B cell (primary cell): ENCODE results near the gene GPR148.

Source experiments
- EZH2 ChIP-seq: IDR thresholded peaks from 2 replicates; pipeline ENCODE4 v1.6.1; 2012; ENCODE audit warnings: borderline replicate concordance, low read depth, mild to moderate bottlenecking, moderate library complexity, low read length; ENCODE audit not compliant: insufficient read depth, poor library complexity, severe bottlenecking
- TF ChIP-seq, protein P1 (sequence below): fragments of 200-600 bp; IDR thresholded peaks from one replicate; pipeline ENCODE4 v1.8.0; 2022; ENCODE audit warnings: antibody characterized with exemption, mild to moderate bottlenecking

DNA sequence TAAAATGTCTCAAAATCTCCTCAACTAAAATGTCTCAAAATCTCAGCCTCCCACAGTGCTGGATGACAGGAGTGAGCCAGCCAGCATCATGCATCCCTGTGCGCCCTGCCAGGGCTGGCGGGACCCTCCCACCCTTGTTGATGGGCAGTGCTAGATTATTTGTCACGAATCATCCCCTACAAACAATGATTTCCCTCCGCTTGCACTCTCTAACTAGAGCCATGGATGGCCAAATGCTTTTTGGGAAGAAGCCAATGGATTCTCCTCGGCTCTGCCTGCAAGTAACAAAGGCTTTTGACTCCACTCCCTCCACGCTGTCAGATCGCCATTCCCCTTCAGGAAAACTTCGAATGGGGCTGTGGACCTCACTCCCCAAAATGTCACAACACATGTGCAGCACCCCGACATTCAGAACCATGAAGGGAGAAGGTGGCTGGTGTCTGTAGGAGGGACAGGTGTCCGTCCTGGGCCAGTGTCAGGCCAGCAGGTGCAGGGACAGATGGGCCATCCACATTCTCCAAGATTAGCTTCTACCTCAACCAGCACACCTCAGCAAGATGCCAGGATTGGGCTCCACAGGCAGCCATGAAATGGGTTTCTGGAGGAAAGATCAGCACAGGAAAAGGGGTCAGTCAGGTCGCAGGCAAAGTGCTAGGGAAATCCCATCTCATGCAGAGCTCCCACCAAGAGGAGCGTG lies 38.0 kb downstream of the GPR148 start:
- TF ChIP-seq, protein P1, sequence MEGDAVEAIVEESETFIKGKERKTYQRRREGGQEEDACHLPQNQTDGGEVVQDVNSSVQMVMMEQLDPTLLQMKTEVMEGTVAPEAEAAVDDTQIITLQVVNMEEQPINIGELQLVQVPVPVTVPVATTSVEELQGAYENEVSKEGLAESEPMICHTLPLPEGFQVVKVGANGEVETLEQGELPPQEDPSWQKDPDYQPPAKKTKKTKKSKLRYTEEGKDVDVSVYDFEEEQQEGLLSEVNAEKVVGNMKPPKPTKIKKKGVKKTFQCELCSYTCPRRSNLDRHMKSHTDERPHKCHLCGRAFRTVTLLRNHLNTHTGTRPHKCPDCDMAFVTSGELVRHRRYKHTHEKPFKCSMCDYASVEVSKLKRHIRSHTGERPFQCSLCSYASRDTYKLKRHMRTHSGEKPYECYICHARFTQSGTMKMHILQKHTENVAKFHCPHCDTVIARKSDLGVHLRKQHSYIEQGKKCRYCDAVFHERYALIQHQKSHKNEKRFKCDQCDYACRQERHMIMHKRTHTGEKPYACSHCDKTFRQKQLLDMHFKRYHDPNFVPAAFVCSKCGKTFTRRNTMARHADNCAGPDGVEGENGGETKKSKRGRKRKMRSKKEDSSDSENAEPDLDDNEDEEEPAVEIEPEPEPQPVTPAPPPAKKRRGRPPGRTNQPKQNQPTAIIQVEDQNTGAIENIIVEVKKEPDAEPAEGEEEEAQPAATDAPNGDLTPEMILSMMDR: no peak
- TF ChIP-seq EZH2: no peak
